T-helper 2 cell treated with Interferon-gamma antibody and Interleukin-4, amounts not matched to agents 5 μg/mL and 100 μg/mL, for 36 hours (primary cell): ENCODE measurements around the gene SYN1.

Experiments
- DNase-seq: peaks from one replicate; pipeline ENCODE4 v3.0.0; 2021; ENCODE audit warnings: low spot score
- H3K27ac Mint-ChIP-seq: one replicate; pipeline ENCODE4 v1.8.0; 2021; ENCODE audit warnings: mild to moderate bottlenecking, mixed read lengths
- H3K27me3 Mint-ChIP-seq: one replicate; pipeline ENCODE4 v1.8.0; 2021; ENCODE audit warnings: low read depth, mixed read lengths
- H3K36me3 Mint-ChIP-seq: one replicate; pipeline ENCODE4 v1.8.0; 2021; ENCODE audit warnings: low read depth, mixed read lengths
- H3K4me1 Mint-ChIP-seq: one replicate; pipeline ENCODE4 v1.8.0; 2021; ENCODE audit warnings: low read depth, mixed read lengths
- H3K4me3 Mint-ChIP-seq: one replicate; pipeline ENCODE4 v1.8.0; 2022; ENCODE audit warnings: mild to moderate bottlenecking, moderate library complexity, mixed read lengths
- H3K9me3 Mint-ChIP-seq: one replicate; pipeline ENCODE4 v1.8.0; 2021; ENCODE audit warnings: mixed read lengths

The SYN1 gene

DNA sequence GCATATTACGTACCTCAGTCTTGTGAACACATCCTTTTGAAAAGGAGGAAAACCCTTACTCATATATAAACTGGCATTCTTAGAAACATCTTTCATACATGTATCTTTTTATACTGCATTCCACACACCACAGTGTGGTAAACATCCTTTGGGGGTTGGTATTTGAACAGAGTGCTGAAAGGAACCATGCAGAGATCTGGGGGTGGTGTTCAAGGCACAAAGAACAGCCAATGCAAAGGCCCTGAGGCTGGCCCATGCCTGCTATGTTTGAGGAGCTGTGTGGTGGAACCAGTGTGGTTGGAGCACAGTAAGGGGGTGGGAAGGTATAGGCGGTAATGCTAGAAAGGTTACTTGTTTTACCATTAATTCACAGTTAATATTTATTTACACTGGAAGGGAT lies 28.7 kb upstream of the SYN1 start:
- H3K27ac Mint-ChIP-seq, result peak overlapping the region; percentile 89

DNA sequence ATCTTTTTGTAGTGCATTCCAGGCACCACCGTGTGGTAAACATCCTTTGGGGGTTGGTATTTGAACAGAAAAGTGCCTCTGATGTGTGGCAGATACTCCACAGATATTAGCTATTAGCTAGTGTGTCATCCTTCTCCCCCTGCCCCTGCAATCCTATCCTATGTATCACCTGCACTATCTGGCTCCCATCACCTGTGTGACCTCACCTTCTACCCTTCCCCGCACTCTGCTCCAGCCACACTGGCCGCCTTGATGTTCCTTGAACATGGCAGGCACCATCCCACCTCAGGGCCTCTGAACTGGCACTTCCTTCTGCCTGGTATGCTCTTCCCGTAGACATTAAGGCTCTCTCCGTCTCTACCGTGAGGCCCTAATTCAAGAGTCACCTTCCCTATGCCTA lies 27.0 kb upstream of the SYN1 start:
- no peak for DNase-seq
- Mint-ChIP-seq H3K4me3 (peak overlapping the region; percentile 9), H3K27me3 (no peaks in the 10 kb centered on the region), H3K4me1 (peaks cover 38% of the 10 kb centered on the region), H3K9me3 (no peaks in the 10 kb centered on the region), H3K27ac (peak overlapping the region; percentile 71), H3K36me3 (peaks cover 44% of the 10 kb centered on the region)

More for the DNA sequence above, 28.7 kb upstream of the SYN1 start:
- Mint-ChIP-seq H3K4me3 (peak overlapping the region; percentile 91), H3K36me3 (peaks cover 52% of the 10 kb centered on the region), H3K9me3 (no peaks in the 10 kb centered on the region), H3K4me1 (peaks cover 42% of the 10 kb centered on the region), H3K27me3 (no peaks in the 10 kb centered on the region)
- peak; percentile 22 for DNase-seq

GRCh38 chrX:47645530-47645929 lies 25.9 kb upstream of the SYN1 start:
- Mint-ChIP-seq H3K9me3 (no peaks in the 10 kb centered on the region), H3K4me3 (no peak overlapping the region), H3K36me3 (peaks cover 44% of the 10 kb centered on the region), H3K27me3 (no peaks in the 10 kb centered on the region), H3K27ac (no peak overlapping the region), H3K4me1 (peaks cover 29% of the 10 kb centered on the region)
- DNase-seq, result no peak

GRCh38 chrX:47644557-47645091 lies 25.0 kb upstream of the SYN1 start:
- no peak for DNase-seq
- Mint-ChIP-seq H3K4me1 (peaks cover 29% of the 10 kb centered on the region), H3K27ac (no peak overlapping the region), H3K4me3 (no peak overlapping the region), H3K9me3 (peaks cover 3% of the 10 kb centered on the region), H3K36me3 (peaks cover 53% of the 10 kb centered on the region), H3K27me3 (no peaks in the 10 kb centered on the region)

GRCh38 chrX:47643926-47644325 lies 24.3 kb upstream of the SYN1 start:
- Mint-ChIP-seq H3K4me3 (no peak overlapping the region), H3K27ac (no peak overlapping the region), H3K36me3 (peaks cover 55% of the 10 kb centered on the region), H3K9me3 (peaks cover 4% of the 10 kb centered on the region), H3K27me3 (no peaks in the 10 kb centered on the region), H3K4me1 (peaks cover 31% of the 10 kb centered on the region)
- DNase-seq, result no peak

DNA sequence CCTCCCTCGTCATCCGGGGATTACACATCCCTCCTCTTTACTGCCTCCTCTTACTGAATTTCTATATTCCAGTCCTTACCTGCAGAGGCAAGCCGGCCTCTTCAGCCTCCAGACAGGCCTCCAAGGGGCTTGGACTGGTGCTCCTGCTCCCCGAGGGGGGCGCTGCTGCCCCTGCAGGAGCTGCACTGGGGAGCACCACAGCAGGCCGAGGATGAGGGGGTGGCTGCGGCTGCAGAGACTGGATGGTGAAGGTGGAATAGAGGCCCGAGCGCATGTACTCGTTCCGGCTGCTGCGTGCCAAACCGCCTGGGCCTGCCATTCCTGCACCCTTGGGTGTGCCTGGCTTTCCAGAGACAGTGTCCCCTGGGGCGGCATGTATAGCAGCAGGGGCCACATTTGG lies 19.2 kb upstream of the SYN1 start:
- H3K9me3 Mint-ChIP-seq, result peaks cover 4% of the 10 kb centered on the region
- H3K36me3 Mint-ChIP-seq, result peaks cover 55% of the 10 kb centered on the region
- DNase-seq, result no peak
- no peaks in the 10 kb centered on the region for H3K27me3 Mint-ChIP-seq
- peaks cover 17% of the 10 kb centered on the region for H3K4me1 Mint-ChIP-seq
- H3K4me3 Mint-ChIP-seq, result no peak overlapping the region
- H3K27ac Mint-ChIP-seq, result peak overlapping the region; percentile 6

GRCh38 chrX:47637546-47638195 lies 18.0 kb upstream of the SYN1 start:
- H3K36me3 Mint-ChIP-seq, result peaks cover 52% of the 10 kb centered on the region
- H3K27me3 Mint-ChIP-seq, result no peaks in the 10 kb centered on the region
- H3K4me3 Mint-ChIP-seq, result peak overlapping the region; percentile 62
- no peak for DNase-seq
- peak overlapping the region; percentile 65 for H3K27ac Mint-ChIP-seq
- peaks cover 4% of the 10 kb centered on the region for H3K9me3 Mint-ChIP-seq
- peaks cover 17% of the 10 kb centered on the region for H3K4me1 Mint-ChIP-seq

DNA sequence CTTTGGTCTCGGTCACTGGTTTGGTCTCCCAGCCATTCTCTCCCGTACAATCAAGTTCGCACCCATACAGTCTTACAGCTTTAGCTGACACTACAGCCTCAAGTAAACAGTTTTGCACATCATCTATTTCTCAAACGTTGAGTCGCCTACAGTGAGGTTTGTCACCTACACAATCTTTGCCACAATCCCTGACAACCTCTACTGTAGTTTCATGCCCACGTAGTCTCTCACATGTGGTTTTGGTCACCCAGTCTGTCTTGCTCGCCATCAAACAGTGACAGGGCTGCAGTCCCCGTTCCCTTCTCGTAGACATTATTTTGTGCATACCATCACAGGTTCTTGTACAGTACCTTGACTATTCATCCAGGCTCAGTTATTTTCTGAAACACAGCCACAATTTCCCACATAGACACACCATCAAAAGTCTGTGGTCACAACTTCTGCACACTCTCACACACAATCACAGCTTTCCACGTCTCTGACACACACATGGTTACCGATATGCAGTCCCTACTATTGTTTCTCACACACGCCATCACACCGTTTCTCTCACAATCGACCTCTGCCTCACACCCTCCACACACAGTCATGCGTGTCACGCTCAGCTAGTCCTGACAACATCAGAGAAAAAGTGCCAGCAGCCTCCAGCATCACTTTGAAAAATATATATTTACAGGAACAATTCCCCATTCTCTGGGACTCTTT lies 15.4 kb upstream of the SYN1 start:
- peaks cover 21% of the 10 kb centered on the region for H3K4me1 Mint-ChIP-seq
- H3K27ac Mint-ChIP-seq, result no peak overlapping the region
- H3K4me3 Mint-ChIP-seq, result no peak overlapping the region
- H3K27me3 Mint-ChIP-seq, result no peaks in the 10 kb centered on the region
- DNase-seq, result peak; percentile 38
- peaks cover 36% of the 10 kb centered on the region for H3K36me3 Mint-ChIP-seq
- H3K9me3 Mint-ChIP-seq, result peaks cover 4% of the 10 kb centered on the region

DNA sequence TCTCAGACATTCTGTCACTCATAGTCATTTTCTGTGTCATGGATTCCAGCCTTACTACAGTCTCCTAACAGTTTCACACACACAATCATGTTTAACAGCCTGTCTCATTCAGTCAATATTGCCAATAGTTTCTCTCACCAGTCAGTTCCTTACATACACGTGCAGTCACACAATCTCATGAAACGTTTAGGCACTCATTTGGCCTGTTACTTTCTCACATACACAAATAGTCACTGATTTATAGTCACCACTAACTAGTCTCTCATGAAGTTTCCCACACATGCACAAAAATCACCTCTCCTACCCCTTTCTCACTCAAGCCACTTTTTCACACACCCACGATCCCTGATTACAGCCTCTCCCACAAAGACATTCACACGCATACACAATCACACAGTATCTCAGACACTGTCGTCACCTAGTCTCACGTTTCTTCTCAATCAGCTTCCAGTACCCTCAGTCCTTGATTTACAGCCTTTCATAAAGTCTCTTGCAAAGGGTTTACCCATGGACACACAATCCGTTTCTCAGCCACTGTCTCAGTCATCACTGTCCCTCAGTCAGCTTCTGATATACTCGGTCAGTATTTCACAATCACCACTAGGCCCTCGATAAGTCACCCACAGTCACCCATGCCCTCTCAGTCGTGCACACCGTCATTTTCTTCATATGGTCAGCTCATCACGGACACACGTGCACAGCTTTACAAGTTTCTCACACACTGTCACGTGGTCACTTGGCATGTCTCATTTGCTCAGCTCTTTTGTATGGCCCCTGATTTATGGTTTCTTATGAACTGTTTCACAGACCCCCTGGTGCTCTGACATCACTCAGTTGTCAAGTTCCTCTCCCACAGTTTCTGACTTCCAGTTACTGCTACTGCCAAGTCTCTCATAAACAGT lies 14.3 kb upstream of the SYN1 start:
- Mint-ChIP-seq H3K36me3 (peaks cover 25% of the 10 kb centered on the region), H3K27me3 (no peaks in the 10 kb centered on the region), H3K4me1 (peaks cover 23% of the 10 kb centered on the region), H3K27ac (no peak overlapping the region), H3K4me3 (no peak overlapping the region), H3K9me3 (no peaks in the 10 kb centered on the region)
- DNase-seq, result no peak

- Mint-ChIP-seq H3K36me3 (peaks cover 15% of the 10 kb centered on the region), H3K27me3 (no peaks in the 10 kb centered on the region), H3K27ac (no peak overlapping the region), H3K9me3 (no peaks in the 10 kb centered on the region), H3K4me1 (peaks cover 18% of the 10 kb centered on the region), H3K4me3 (no peak overlapping the region)
- no peak for DNase-seq
Observed at GRCh38 chrX:47632666-47633065, 13.0 kb upstream of the SYN1 start.

DNA sequence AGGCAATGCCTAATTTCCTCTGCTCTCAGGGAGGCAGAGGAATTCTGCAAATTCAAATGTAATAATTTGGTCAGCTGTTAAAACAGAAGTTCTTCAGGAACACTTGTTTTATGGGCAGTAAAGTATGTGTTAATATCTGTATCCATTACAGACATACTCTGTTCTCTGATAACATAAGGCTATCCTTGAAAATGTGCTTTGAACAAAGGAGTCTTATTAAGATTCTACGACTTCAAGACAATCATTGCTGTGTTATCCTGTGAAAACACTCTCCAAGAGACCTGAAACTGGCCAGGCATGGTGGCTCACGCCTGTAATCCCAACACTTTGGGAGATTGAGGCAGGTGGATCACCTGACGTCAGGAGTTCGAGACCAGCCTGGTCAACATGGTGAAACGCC lies 12.0 kb upstream of the SYN1 start:
- Mint-ChIP-seq H3K4me1 (peaks cover 14% of the 10 kb centered on the region), H3K4me3 (no peak overlapping the region), H3K27me3 (no peaks in the 10 kb centered on the region), H3K36me3 (peaks cover 6% of the 10 kb centered on the region), H3K9me3 (no peaks in the 10 kb centered on the region), H3K27ac (no peak overlapping the region)
- no peak for DNase-seq

- Mint-ChIP-seq H3K27me3 (peaks cover 2% of the 10 kb centered on the region), H3K36me3 (no peaks in the 10 kb centered on the region), H3K9me3 (no peaks in the 10 kb centered on the region), H3K4me3 (peak within 1 kb of the TSS; percentile 81), H3K4me1 (peaks cover 14% of the 10 kb centered on the region), H3K27ac (peak within 1 kb of the TSS; percentile 88)
- no peak for DNase-seq
Observed at GRCh38 chrX:47629419-47630200, 10.0 kb upstream of the SYN1 start, which contains the start of gene CFP. Gene CFP, minus strand, starts transcription at chrX:47629930. Its CDS starts 86 bp downstream, at chrX:47629844.

DNA sequence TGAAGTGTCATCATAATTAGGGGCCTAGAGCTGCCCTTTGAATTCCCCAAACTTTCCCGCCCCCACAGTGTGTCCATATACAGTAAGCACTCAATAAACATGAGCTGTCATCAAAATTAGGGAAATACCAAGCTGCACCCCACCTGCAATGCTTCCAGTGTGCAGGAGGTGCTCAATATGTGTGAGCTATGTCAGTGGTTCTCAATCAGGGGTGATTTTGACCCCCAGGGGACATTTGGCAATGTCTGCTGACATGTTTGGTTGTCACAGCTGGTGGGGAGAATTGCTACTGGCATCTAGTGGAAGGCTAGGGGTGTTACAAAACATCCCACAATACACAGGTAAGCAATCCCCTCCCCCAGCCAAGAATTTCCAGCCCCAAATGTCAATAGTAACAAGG lies 9.3 kb upstream of the SYN1 start:
- Mint-ChIP-seq H3K27me3 (peaks cover 2% of the 10 kb centered on the region), H3K9me3 (no peaks in the 10 kb centered on the region), H3K27ac (peak overlapping the region; percentile 81), H3K4me3 (peak overlapping the region; percentile 81), H3K36me3 (no peaks in the 10 kb centered on the region), H3K4me1 (peaks cover 17% of the 10 kb centered on the region)
- DNase-seq, result no peak
